ENCODE measurements around the gene NUB1.

- TF ChIP-seq, protein P1, sequence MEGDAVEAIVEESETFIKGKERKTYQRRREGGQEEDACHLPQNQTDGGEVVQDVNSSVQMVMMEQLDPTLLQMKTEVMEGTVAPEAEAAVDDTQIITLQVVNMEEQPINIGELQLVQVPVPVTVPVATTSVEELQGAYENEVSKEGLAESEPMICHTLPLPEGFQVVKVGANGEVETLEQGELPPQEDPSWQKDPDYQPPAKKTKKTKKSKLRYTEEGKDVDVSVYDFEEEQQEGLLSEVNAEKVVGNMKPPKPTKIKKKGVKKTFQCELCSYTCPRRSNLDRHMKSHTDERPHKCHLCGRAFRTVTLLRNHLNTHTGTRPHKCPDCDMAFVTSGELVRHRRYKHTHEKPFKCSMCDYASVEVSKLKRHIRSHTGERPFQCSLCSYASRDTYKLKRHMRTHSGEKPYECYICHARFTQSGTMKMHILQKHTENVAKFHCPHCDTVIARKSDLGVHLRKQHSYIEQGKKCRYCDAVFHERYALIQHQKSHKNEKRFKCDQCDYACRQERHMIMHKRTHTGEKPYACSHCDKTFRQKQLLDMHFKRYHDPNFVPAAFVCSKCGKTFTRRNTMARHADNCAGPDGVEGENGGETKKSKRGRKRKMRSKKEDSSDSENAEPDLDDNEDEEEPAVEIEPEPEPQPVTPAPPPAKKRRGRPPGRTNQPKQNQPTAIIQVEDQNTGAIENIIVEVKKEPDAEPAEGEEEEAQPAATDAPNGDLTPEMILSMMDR (IDR thresholded peaks at IDR 0.05): no peak
- TF ChIP-seq EZH2 (IDR thresholded peaks at IDR 0.05): no peak
Measured at GRCh38 chr7:151319189-151319588, 22.4 kb upstream of the NUB1 start.
